ENCODE measurements around the gene ASMTL.
"Not testable (repeated sequence)": the region's sequence is repeated elsewhere in the genome, so short reads cannot be mapped to it uniquely, and the experiment has no call there.

The ASMTL gene

DNA sequence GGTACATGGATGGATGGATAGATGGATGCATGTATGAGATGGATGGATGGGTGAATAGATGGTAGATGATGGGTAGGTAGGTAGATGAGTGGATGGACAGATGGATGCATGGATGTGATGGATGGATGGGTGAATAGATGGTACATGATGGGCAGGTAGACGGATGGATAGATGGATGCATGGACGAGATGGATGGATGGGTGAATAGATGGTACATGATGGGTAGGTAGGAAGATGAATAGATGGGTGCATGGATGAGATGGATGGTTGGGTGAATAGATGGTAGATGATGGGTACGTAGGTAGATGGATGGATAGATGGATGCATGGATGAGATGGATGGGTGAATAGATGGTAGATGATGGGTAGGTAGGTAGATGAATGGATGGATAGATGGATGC is 48.8 kb downstream of the ASMTL start:
- not testable (repeated sequence) for DNase-seq (ENCODE audit: low read depth)

- DNase-seq (ENCODE audit: low read depth) = no peak
These were observed 49.5 kb downstream of the ASMTL start for GRCh38 chrX:1403228-1403627.

- DNase-seq (ENCODE audit: low read depth) = no peak
These were observed 50.9 kb downstream of the ASMTL start for GRCh38 chrX:1401611-1402430.

DNA sequence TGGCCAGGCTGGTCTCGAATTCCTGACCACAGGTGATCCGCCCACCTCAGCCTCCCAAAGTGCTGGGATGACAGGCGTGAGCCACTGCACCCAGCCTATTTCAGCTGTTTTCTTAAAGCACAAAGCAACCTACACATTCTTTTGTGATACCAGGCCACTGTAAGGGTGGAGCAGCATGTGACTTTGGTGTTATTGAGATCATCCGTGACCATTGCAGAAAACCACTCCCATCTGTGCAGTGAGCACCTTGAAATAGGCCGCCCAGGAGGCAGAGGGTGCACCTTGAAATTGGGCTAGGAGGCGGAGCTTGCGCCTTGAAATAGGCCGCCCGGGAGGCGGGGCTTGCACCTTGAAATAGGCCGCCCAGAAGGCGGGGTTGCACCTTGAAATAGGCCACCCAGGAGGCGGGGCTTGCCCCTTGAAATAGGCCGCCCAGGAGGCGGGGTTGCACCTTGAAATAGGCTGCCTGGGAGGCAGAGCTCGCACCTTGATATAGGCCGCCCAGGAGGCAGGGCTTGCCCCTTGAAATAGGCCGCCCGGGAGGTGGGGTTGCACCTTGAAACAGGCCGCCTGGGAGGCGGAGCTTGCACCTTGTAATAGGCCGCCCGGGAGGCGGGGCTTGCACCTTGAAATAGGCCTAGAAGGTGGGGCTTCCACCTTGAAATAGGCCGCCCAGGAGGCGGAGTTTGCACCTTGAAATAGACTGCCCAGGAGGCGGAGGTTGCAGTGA is 51.8 kb downstream of the ASMTL start:
- no peak for DNase-seq (ENCODE audit: low read depth)

DNA sequence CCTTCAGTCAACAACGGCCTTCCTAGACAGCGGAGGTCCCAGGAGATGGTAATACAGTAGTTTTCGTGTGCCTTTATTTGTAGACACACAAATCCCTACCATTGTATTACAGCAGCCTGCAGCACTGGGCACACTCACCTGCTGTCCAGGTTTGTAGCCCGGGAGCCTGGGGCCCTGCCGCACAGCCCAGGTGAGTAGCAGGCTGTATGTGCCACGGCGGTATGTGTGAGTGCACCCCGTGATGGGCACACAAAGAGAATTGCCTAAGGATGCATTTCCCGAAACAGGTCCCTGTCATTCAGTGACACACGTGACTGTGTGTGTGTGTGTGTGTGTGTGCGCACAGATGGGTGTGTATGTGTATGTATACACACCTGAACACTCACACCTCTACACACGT is 52.7 kb downstream of the ASMTL start:
- no peak for DNase-seq (ENCODE audit: low read depth)

- DNase-seq (ENCODE audit: low read depth) = no peak
These were observed 54.0 kb downstream of the ASMTL start for GRCh38 chrX:1398431-1399340.

DNA sequence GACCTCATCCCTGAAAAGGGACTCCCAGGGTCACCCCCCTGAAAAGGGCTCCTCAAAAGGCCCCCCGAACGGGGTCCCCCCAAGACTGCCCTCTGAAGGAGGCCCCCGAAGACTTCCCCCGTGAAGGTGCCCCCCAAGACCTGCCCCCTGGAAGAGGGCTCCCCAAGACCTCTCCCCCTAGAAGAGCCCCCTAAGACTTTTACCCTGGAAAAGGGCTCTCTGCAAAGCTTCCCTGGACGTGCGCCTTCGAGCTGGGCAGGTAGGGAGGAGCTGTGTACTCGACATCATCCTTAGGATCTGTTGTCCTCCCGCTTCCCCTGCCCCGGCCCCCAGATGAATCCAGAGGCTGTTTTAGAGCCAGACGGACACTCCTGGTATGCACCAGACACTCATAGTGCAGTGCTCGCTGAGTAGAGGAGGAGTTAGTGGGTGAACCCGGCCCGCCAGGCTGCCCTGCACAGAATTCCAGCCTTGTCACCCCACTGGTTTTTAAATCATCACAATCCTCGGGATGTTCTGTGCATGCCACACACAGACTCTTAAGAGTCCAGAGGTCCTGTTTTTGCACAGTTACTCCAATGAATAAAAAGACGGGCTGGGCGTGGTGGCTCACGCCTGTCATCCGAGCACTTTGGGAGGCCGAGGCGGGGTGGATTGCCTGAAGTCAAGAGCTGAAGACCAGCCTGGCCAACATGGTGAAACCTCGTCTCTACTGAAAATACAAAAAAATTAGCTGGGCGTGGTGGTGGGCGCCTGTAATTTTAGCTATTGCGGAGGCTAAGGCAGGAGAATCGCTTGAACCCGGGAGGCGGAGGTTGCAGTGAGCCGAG is 55.1 kb downstream of the ASMTL start:
- DNase-seq (ENCODE audit: low read depth) = no peak

GRCh38 chrX:1397001-1397400 is 55.7 kb downstream of the ASMTL start:
- no peak for DNase-seq (ENCODE audit: low read depth)

DNA sequence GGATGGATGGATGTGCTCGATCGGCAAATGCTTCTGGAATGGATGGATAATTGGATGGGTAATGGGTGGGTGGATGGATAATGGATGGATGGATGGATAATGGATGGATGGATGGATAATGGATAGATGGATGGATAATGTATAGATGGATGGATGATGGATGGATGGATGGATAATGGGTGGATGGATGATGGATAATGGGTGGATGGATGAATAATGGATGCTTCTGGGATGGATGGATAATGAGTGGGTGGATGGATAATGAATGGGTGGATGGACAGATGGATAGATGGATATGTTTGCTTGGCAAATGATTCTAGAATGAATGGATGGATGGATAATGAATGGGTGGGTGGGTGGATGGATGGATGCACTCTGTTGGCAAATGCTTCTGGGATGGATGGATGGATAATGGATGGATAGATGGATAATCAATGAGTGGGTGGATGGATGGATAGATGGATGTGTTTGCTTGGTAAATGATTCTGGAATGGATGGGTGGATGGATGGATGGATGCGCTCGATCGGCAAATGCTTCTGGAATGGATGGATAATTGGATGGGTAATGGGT is 57.0 kb downstream of the ASMTL start:
- DNase-seq (ENCODE audit: low read depth) = no peak

DNA sequence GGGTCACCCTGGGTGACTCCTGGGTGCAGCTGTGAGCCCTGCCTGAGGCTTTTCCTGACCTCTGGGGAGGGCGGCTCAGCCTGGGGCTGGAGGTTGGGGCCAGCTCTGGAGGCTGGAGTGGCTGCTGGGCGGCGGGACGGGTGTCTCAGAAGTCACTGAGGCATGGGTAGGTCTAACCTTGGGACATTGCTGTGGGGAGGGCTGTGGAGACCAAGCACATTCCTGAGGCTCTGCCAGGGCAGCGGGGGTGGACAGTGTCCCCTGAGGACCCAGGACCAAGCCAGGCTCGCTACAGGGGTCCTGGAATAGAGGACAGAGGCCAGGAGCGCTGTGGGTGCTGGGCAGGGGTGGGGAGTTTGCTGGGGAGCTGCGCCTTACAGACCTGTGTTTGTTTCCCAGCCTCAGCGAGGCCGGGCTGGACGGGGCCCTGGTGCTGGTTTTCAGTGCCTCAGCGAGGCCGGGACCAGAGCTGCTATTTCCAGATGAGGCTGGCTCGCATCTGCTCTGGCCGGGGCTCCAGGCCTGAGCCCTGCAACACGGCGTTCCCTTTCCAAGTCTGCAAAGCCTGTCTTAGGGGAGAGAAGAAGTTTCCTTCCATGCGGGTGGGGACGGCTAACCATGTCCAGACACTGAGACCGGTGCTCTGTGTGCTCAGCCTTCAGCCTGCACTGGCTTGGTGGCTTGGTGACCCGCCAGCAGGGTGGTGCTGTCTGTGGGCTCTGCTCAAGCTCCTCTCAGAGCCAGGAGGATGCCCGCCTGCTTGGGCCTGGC is 57.8 kb downstream of the ASMTL start:
- no peak for DNase-seq (ENCODE audit: low read depth)

DNA sequence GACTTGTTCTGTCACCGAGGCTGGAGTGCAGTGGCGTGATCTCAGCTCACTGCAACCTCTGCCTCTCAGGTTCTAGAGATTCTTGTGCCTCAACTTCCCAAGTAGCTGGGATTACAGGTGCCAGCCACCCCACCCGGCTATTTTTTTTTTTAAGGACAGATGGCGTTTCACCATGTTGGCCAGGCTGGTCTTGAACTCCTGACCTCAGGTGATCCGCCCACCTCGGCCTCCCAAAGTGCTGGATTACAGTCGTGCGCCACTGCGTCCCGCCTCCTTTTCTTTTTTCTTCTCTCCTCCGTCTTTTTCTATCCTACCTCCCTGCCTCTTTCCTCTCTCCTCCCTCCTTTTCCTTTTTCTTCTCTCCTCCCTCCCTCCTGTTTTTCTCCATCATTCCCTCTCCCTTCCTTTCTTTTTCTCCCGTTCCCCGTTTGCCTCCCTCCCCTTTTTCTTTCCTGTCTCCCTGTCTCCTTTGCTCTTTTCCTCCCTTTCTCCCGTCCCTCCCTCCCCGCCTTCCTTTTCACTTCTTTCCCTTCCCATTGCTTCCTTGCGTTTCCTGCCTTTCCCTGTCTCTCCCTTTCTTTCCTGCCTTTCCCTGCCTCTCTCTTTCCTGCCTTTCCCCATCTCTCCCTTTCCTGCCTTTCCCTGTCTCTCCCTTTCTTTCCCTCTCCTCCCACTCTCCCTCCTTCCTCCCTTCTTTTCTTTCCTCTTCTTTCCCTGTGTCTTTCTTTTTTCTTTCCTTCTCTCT is 58.7 kb downstream of the ASMTL start:
- DNase-seq (ENCODE audit: low read depth) = no peak

GRCh38 chrX:1392376-1393068 is 60.2 kb downstream of the ASMTL start:
- no peak for DNase-seq (ENCODE audit: low read depth)

GRCh38 chrX:1391707-1392375 is 60.9 kb downstream of the ASMTL start, which contains the start of gene SLC25A6:
SLC25A6 (minus strand) TSS chrX:1392113; CDS start chrX:1392009, 104 bp downstream.
- peak; percentile 72 for DNase-seq (ENCODE audit: low read depth)

DNA sequence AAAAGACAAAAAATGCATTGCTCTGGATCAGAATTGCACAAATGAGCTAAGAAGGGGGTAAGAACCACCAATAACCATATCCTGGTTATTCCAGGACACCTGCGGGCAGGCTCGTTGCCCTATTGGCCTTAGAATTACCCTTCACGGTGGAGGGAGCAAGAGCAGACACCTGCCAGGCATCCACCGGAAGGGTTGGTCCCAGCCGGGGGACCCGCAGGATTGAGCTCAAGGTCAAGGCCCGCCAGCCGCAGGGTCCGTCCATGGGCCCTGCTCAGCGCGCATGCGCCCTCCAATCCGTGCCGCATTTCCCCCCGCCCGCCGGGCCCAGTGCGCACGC is 61.4 kb downstream of the ASMTL start:
- DNase-seq (ENCODE audit: low read depth) = no peak

GRCh38 chrX:1390621-1391369 is 61.9 kb downstream of the ASMTL start:
- DNase-seq (ENCODE audit: low read depth) = no peak

- DNase-seq (ENCODE audit: low read depth) = no peak
These were observed 62.8 kb downstream of the ASMTL start for GRCh38 chrX:1389993-1390285.

- DNase-seq (ENCODE audit: low read depth) = no peak
These were observed 63.3 kb downstream of the ASMTL start for GRCh38 chrX:1389181-1389992.
